Measurements from ENCODE around the gene CACNA2D4. TPM values are rescaled to one million over a fixed set of nuclear protein-coding genes. Genes with fewer than 3 reads are reported as not detected.

CACNA2D4 gene
- total RNA-seq, 1 experiment from 2014 or later, result 1.7 TPM

GRCh38 chr12:1829306-1829900, 89.0 kb downstream of the CACNA2D4 start:
- H3K4me2 ChIP-seq (ENCODE audit: low read length), result no peak overlapping the region
- H3K4me1 ChIP-seq (ENCODE audit: control insufficient read depth in 1 of 2, insufficient read depth in 2 of 2, low read length in 2 of 2), result no peaks in the 10 kb centered on the region
- ATAC-seq, result no peak
- POLR2A ChIA-PET, result no interaction called here
- CTCF ChIA-PET, result no interaction called here
- no peak overlapping the region for H3K4me3 ChIP-seq (replicated peaks in 1 of 2; ENCODE audit: low read depth in 1 of 2, low read length in 2 of 2)
- H3K27me3 ChIP-seq (ENCODE audit: insufficient read depth, low read length), result peaks cover 13% of the 10 kb centered on the region
- no peaks in the 10 kb centered on the region; the same call in 1 of the 2 replicates for H4K20me1 ChIP-seq (ENCODE audit: insufficient read depth)
- no peak for TF ChIP-seq TCF7L2 (IDR thresholded peaks at IDR 0.05; ENCODE audit: borderline replicate concordance, extremely low read depth, insufficient read depth, insufficient read length)
- no peaks in the 10 kb centered on the region for H3K9me3 ChIP-seq (ENCODE audit: control insufficient read depth in 1 of 2, insufficient read depth in 1 of 2, low read depth in 1 of 2, low read length in 2 of 2)
- H2AFZ ChIP-seq (ENCODE audit: low read depth, low read length, poor library complexity, severe bottlenecking), result no peak overlapping the region
- no peaks in the 10 kb centered on the region for H3K9me2 ChIP-seq (ENCODE audit: insufficient read depth)
- no peak for DNase-seq (ENCODE audit: low read depth, low spot score)
- H3K36me3 ChIP-seq (ENCODE audit: control insufficient read depth in 1 of 2, insufficient read depth in 2 of 2, low read length in 2 of 2), result no peaks in the 10 kb centered on the region
- intact Hi-C loops (cut with micrococcal nuclease), result no loop called here
- no peak overlapping the region for H3K27ac ChIP-seq (ENCODE audit: low read depth, low read length)
- BruUV-seq (replicated peaks), result no TSS peak
- no peaks in the 10 kb centered on the region for H3K79me2 ChIP-seq (ENCODE audit: insufficient read depth, low read length)
- RAD21 ChIA-PET (ENCODE audit: low non-redundant PET in 1 of 2, low total read pairs in 2 of 2, uncharacterized antibody in 2 of 2, unreplicated experiment in 2 of 2), result no interaction called here
- H3K9ac ChIP-seq (ENCODE audit: low read length), result no peak overlapping the region

- no peaks in the 10 kb centered on the region for H3K4me1 ChIP-seq (ENCODE audit: control insufficient read depth in 1 of 2, insufficient read depth in 2 of 2, low read length in 2 of 2)
- CTCF ChIA-PET, result no interaction called here
- H3K9ac ChIP-seq (ENCODE audit: low read length), result no peak overlapping the region
- no peak overlapping the region for H3K4me2 ChIP-seq (ENCODE audit: low read length)
- no TSS peak for BruUV-seq (replicated peaks)
- no peaks in the 10 kb centered on the region for H3K79me2 ChIP-seq (ENCODE audit: insufficient read depth, low read length)
- H3K4me3 ChIP-seq (replicated peaks in 1 of 2; ENCODE audit: low read depth in 1 of 2, low read length in 2 of 2), result no peak overlapping the region
- H3K9me3 ChIP-seq (ENCODE audit: control insufficient read depth in 1 of 2, insufficient read depth in 1 of 2, low read depth in 1 of 2, low read length in 2 of 2), result no peaks in the 10 kb centered on the region
- H3K27me3 ChIP-seq (ENCODE audit: insufficient read depth, low read length), result peaks cover 13% of the 10 kb centered on the region
- no peak for TF ChIP-seq EZH2phosphoT487 (IDR thresholded peaks at IDR 0.05; ENCODE audit: borderline replicate concordance)
- no peak for TF ChIP-seq POLR2AphosphoS5 (IDR thresholded peaks at IDR 0.05; ENCODE audit: low read depth, low read length)
- no peak for TF ChIP-seq ZBTB33 (IDR thresholded peaks at IDR 0.05; ENCODE audit: extremely low read depth, insufficient replicate concordance, low read length)
- intact Hi-C loops (cut with micrococcal nuclease), result no loop called here
- POLR2A ChIA-PET, result no interaction called here
- no peak for ATAC-seq
- DNase-seq (ENCODE audit: low read depth, low spot score), result no peak
- H3K36me3 ChIP-seq (ENCODE audit: control insufficient read depth in 1 of 2, insufficient read depth in 2 of 2, low read length in 2 of 2), result no peaks in the 10 kb centered on the region
- no peak overlapping the region for H2AFZ ChIP-seq (ENCODE audit: low read depth, low read length, poor library complexity, severe bottlenecking)
- no peaks in the 10 kb centered on the region; the same call in 1 of the 2 replicates for H4K20me1 ChIP-seq (ENCODE audit: insufficient read depth)
- RAD21 ChIA-PET (ENCODE audit: low non-redundant PET in 1 of 2, low total read pairs in 2 of 2, uncharacterized antibody in 2 of 2, unreplicated experiment in 2 of 2), result no interaction called here
- no peaks in the 10 kb centered on the region for H3K9me2 ChIP-seq (ENCODE audit: insufficient read depth)
- H3K27ac ChIP-seq (ENCODE audit: low read depth, low read length), result no peak overlapping the region
These were observed 89.6 kb downstream of the CACNA2D4 start for GRCh38 chr12:1828856-1829255.
